H9 (cell line): ENCODE data around the gene ZIC4. TPM values are rescaled to one million over a fixed set of nuclear protein-coding genes. Genes with fewer than 3 reads are reported as not detected.

Source experiments
- DNase-seq: peaks from one replicate; pipeline ENCODE4 v3.0.0-alpha.2; 2017
- H2AFZ ChIP-seq: one replicate; pipeline ENCODE4 v1.6.1; 2013; ENCODE audit warnings: mild to moderate bottlenecking, low read length, control low read depth, moderate library complexity
- H2AK5ac ChIP-seq: 2 replicates; pipeline ENCODE4 v1.6.1; 2013; ENCODE audit warnings: low read length, control low read depth, mixed read lengths; ENCODE audit not compliant: insufficient read length
- H2BK120ac ChIP-seq: one replicate; pipeline ENCODE4 v1.6.1; 2013; ENCODE audit warnings: low read depth, mild to moderate bottlenecking, low read length, control low read depth, inconsistent platforms; ENCODE audit not compliant: poor library complexity, severe bottlenecking
- H2BK12ac ChIP-seq: 2 replicates; pipeline ENCODE4 v1.6.1; 2013; ENCODE audit warnings: low read length, control low read depth, mixed read lengths, low read depth; ENCODE audit not compliant: insufficient read length
- H2BK15ac ChIP-seq: 2 replicates; pipeline ENCODE4 v1.6.1; 2013; ENCODE audit warnings: low read depth, low read length, control low read depth
- H2BK20ac ChIP-seq: one replicate; pipeline ENCODE4 v1.6.1; 2013; ENCODE audit warnings: low read depth, mild to moderate bottlenecking, low read length, control low read depth, inconsistent platforms; ENCODE audit not compliant: poor library complexity, severe bottlenecking
- H2BK5ac ChIP-seq: 2 replicates; pipeline ENCODE4 v1.6.1; 2013; ENCODE audit warnings: low read length, control low read depth, mixed read lengths; ENCODE audit not compliant: insufficient read length
- H3K14ac ChIP-seq: 2 replicates; pipeline ENCODE4 v1.6.1; 2013; ENCODE audit warnings: low read length, control low read depth; ENCODE audit not compliant: insufficient read depth
- H3K18ac ChIP-seq: 2 replicates; pipeline ENCODE4 v1.6.1; 2013; ENCODE audit warnings: low read depth, mild to moderate bottlenecking, mixed read lengths, low read length, control low read depth; ENCODE audit not compliant: insufficient read length
- H3K23ac ChIP-seq: 2 replicates; pipeline ENCODE4 v1.6.1; 2013; ENCODE audit warnings: low read length, control low read depth, mixed read lengths, low read depth; ENCODE audit not compliant: insufficient read length
- H3K23me2 ChIP-seq: 2 replicates; pipeline ENCODE4 v1.6.1; 2013; ENCODE audit warnings: low read depth, mild to moderate bottlenecking, mixed read lengths, low read length, control low read depth; ENCODE audit not compliant: insufficient read length, poor library complexity, severe bottlenecking
- H3K27ac ChIP-seq: 2 replicates; pipeline ENCODE4 v1.5.1; 2013; ENCODE audit warnings: low read length, control low read depth, mixed read lengths, low read depth; ENCODE audit not compliant: insufficient read length
- H3K27me3 ChIP-seq: 2 replicates; pipeline ENCODE4 v1.6.1; 2013; ENCODE audit warnings: low read length, control low read depth, inconsistent platforms; ENCODE audit not compliant: insufficient read depth
- H3K4ac ChIP-seq: 2 replicates; pipeline ENCODE4 v1.6.1; 2013; ENCODE audit warnings: low read depth, mild to moderate bottlenecking, control low read depth, inconsistent platforms, low read length, moderate library complexity
- H3K4me1 ChIP-seq: 2 replicates; pipeline ENCODE4 v1.6.1; 2013; ENCODE audit warnings: low read length, control low read depth, inconsistent platforms; ENCODE audit not compliant: insufficient read depth
- H3K4me2 ChIP-seq: 2 replicates; pipeline ENCODE4 v1.6.1; 2013; ENCODE audit warnings: low read length, control low read depth, mixed read lengths; ENCODE audit not compliant: insufficient read length, insufficient read depth
- H3K56ac ChIP-seq: 2 replicates; pipeline ENCODE4 v1.6.1; 2013; ENCODE audit warnings: low read depth, mild to moderate bottlenecking, mixed read lengths, low read length, control low read depth; ENCODE audit not compliant: insufficient read length
- H3K79me1 ChIP-seq: 2 replicates; pipeline ENCODE4 v1.6.1; 2013; ENCODE audit warnings: low read depth, mild to moderate bottlenecking, moderate library complexity, low read length, control low read depth, inconsistent platforms; ENCODE audit not compliant: insufficient read depth, poor library complexity, severe bottlenecking
- H3K79me2 ChIP-seq: 2 replicates; pipeline ENCODE4 v1.6.1; 2013; ENCODE audit warnings: low read length, control low read depth, inconsistent platforms; ENCODE audit not compliant: insufficient read depth
- H3K9ac ChIP-seq: 2 replicates; pipeline ENCODE4 v1.6.1; 2013; ENCODE audit warnings: low read length, control low read depth, mixed read lengths; ENCODE audit not compliant: insufficient read length; ENCODE audit errors: extremely low read depth
- H3K9me3 ChIP-seq: one replicate; pipeline ENCODE4 v1.6.1; 2013; ENCODE audit warnings: low read depth, low read length, inconsistent platforms; ENCODE audit not compliant: control insufficient read depth
- H3T11ph ChIP-seq: one replicate; pipeline ENCODE4 v1.6.1; 2013; ENCODE audit warnings: mild to moderate bottlenecking, low read length, control low read depth, inconsistent platforms
- H4K20me1 ChIP-seq: one replicate; pipeline ENCODE4 v1.6.1; 2013; ENCODE audit not compliant: control insufficient read depth, insufficient read length, insufficient read depth
- H4K5ac ChIP-seq: 2 replicates; pipeline ENCODE4 v1.6.1; 2013; ENCODE audit warnings: low read depth, mild to moderate bottlenecking, mixed read lengths, low read length, control low read depth; ENCODE audit not compliant: insufficient read length
- H4K8ac ChIP-seq: replicated peaks from 2 replicates; pipeline ENCODE4 v1.6.1; 2013; ENCODE audit warnings: low read length, control low read depth, mixed read lengths, low read depth; ENCODE audit not compliant: insufficient read length
- H4K91ac ChIP-seq: 2 replicates; pipeline ENCODE4 v1.6.1; 2013; ENCODE audit warnings: low read depth, mild to moderate bottlenecking, moderate library complexity, mixed read lengths, low read length, control low read depth; ENCODE audit not compliant: insufficient read length
- H3K27ac Mint-ChIP-seq, 3 experiments: 2 replicates in 2 of 3; 3 replicates in 1 of 3; pipeline ENCODE4 v1.8.0; 2020 to 2021; ENCODE audit warnings: mixed read lengths in 3 of 3, mild to moderate bottlenecking in 1 of 3, moderate library complexity in 1 of 3
- H3K27me3 Mint-ChIP-seq: 2 replicates; pipeline ENCODE4 v1.8.0; 2021; ENCODE audit warnings: low read depth, mild to moderate bottlenecking, moderate library complexity, mixed read lengths
- H3K36me3 Mint-ChIP-seq, 3 experiments: 2 replicates in 2 of 3; 3 replicates in 1 of 3; pipeline ENCODE4 v1.8.0; 2020 to 2021; ENCODE audit warnings: low read depth in 3 of 3, mixed read lengths in 3 of 3; ENCODE audit not compliant: insufficient read depth in 1 of 3
- H3K4me1 Mint-ChIP-seq, 2 experiments: 2 replicates each; pipeline ENCODE4 v1.8.0; 2020; ENCODE audit warnings: mixed read lengths in 2 of 2
- H3K4me3 Mint-ChIP-seq, 2 experiments: 2 replicates in 1 of 2; 3 replicates in 1 of 2; pipeline ENCODE4 v1.8.0; 2020 to 2021; ENCODE audit warnings: mild to moderate bottlenecking in 2 of 2, mixed read lengths in 2 of 2, moderate library complexity in 1 of 2
- H3K9me3 Mint-ChIP-seq, 2 experiments: 2 replicates in 1 of 2; 3 replicates in 1 of 2; pipeline ENCODE4 v1.8.0; 2020; ENCODE audit warnings: mild to moderate bottlenecking in 2 of 2, mixed read lengths in 2 of 2, moderate library complexity in 1 of 2
- WGBS: extraction: QIAGEN DNeasy Blood & Tissue Kit; methylation state at CpG from one replicate; pipeline ENCODE4 v1.1.7; 2013; ENCODE audit warnings: missing lambda C conversion rate, low lambda C conversion rate, mixed read lengths; ENCODE audit not compliant: insufficient read length; ENCODE audit errors: extremely low coverage; 5-methylcytosine and 5-hydroxymethylcytosine counted together
- total RNA-seq: library from RNA; stranded (reverse); gene quantifications from 2 replicates; pipeline ENCODE4 v1.2.1, GENCODE V29; 2021
- TF ChIP-seq, protein P1 (sequence below): fragments of 200-600 bp; sonication (generic); conservative IDR thresholded peaks from 3 replicates; pipeline ENCODE4 v1.8.0; 2021; ENCODE audit warnings: antibody characterized with exemption, mild to moderate bottlenecking

ZIC4 gene
- total RNA-seq, 1 experiment from 2014 or later = not detected

- no peaks in the 10 kb centered on the region for H3K9me3 ChIP-seq
- H2AK5ac ChIP-seq = no peak overlapping the region
- TF ChIP-seq, protein P1, sequence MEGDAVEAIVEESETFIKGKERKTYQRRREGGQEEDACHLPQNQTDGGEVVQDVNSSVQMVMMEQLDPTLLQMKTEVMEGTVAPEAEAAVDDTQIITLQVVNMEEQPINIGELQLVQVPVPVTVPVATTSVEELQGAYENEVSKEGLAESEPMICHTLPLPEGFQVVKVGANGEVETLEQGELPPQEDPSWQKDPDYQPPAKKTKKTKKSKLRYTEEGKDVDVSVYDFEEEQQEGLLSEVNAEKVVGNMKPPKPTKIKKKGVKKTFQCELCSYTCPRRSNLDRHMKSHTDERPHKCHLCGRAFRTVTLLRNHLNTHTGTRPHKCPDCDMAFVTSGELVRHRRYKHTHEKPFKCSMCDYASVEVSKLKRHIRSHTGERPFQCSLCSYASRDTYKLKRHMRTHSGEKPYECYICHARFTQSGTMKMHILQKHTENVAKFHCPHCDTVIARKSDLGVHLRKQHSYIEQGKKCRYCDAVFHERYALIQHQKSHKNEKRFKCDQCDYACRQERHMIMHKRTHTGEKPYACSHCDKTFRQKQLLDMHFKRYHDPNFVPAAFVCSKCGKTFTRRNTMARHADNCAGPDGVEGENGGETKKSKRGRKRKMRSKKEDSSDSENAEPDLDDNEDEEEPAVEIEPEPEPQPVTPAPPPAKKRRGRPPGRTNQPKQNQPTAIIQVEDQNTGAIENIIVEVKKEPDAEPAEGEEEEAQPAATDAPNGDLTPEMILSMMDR = no peak
- H3K18ac ChIP-seq = no peak overlapping the region
- peaks cover 0 to 6% of the 10 kb centered on the region in 2 experiments; a peak in 4 of 5 replicates for H3K9me3 Mint-ChIP-seq
- no peaks in the 10 kb centered on the region; a peak in 1 of 7 replicates for H3K36me3 Mint-ChIP-seq
- peaks cover 10% of the 10 kb centered on the region for H3K4me1 ChIP-seq
- H3K4ac ChIP-seq = no peak overlapping the region
- no peak overlapping the region for H4K91ac ChIP-seq
- no peak overlapping the region for H2BK120ac ChIP-seq
- no peak overlapping the region for H2BK5ac ChIP-seq
- peaks cover 63% of the 10 kb centered on the region for H3K27me3 ChIP-seq
- H2BK15ac ChIP-seq = no peak overlapping the region
- H3K4me1 Mint-ChIP-seq = peaks cover 30 to 80% of the 10 kb centered on the region in 2 experiments
- peaks cover 15% of the 10 kb centered on the region for H3K23me2 ChIP-seq
- H3K4me2 ChIP-seq = peak overlapping the region; percentile 8
- H2BK20ac ChIP-seq = no peak overlapping the region
- H4K20me1 ChIP-seq = no peaks in the 10 kb centered on the region
- peak overlapping the region in 1 of 2 experiments; percentile 66; a peak in 3 of 5 replicates for H3K4me3 Mint-ChIP-seq
- peaks cover 100% of the 10 kb centered on the region for H3K27me3 Mint-ChIP-seq
- H2BK12ac ChIP-seq = no peak overlapping the region
- H3K27ac Mint-ChIP-seq = no peak overlapping the region
- H4K5ac ChIP-seq = no peak overlapping the region
- no peak overlapping the region for H3K23ac ChIP-seq
- DNase-seq = no peak
- no peak overlapping the region for H3K56ac ChIP-seq
- WGBS = no CpG with 5 or more reads among the region's 16 CpGs
- H3K14ac ChIP-seq = no peak overlapping the region
- no peaks in the 10 kb centered on the region for H3K79me1 ChIP-seq
- no peak overlapping the region for H3T11ph ChIP-seq
- no peak overlapping the region for H3K9ac ChIP-seq
- H3K27ac ChIP-seq = no peak overlapping the region
- no peaks in the 10 kb centered on the region for H3K79me2 ChIP-seq
- no peak overlapping the region for H2AFZ ChIP-seq
- no peak overlapping the region for H4K8ac ChIP-seq
Observed at GRCh38 chr3:147404800-147405230, 1.5 kb downstream of the ZIC4 start.
